ENCODE data around the gene PWP2. TPM values are rescaled to one million over a fixed set of nuclear protein-coding genes. Genes with fewer than 3 reads are reported as not detected.

Gene PWP2
- total and polyA plus RNA-seq, 4 donors = 3.6 to 20.4 (median 9.6) TPM

DNA sequence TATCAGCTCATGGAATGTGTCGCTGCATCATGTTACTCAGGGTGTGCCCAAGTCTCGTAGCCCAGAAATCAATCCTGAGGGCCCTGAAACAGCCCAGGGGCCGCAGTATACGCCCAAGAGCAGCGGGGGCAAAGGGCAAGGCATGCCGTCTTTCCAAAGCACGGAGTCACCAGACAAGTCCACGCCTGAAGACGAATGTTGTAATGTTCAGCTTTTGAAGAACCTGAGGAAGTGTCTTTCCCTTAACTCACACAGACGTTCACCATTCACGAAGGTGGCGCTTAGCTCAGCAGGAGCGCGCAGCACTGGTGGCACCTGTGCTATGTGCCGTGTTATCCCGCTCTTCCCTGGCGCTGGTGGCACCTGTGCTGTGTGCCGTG is 18.8 kb upstream of the PWP2 start:
- H3K27me3 ChIP-seq (ENCODE audit: control insufficient read depth in 3 of 3, insufficient read depth in 3 of 3, low read length in 2 of 3) = no peaks in the 10 kb centered on the region
- H3K9ac ChIP-seq (ENCODE audit: insufficient read depth in 1 of 2, low read length in 2 of 2) = no peak overlapping the region
- no peaks in the 10 kb centered on the region for H3K9me3 ChIP-seq (ENCODE audit: control insufficient read depth in 4 of 4, insufficient read depth in 3 of 4, low read length in 3 of 4)
- peaks cover 19 to 44% (median 21%) of the 10 kb centered on the region in 4 donors for H3K36me3 ChIP-seq (ENCODE audit: control insufficient read depth in 4 of 4, insufficient read depth in 4 of 4, low read length in 4 of 4)
- no peak for DNase-seq
- TF ChIP-seq, protein P1, sequence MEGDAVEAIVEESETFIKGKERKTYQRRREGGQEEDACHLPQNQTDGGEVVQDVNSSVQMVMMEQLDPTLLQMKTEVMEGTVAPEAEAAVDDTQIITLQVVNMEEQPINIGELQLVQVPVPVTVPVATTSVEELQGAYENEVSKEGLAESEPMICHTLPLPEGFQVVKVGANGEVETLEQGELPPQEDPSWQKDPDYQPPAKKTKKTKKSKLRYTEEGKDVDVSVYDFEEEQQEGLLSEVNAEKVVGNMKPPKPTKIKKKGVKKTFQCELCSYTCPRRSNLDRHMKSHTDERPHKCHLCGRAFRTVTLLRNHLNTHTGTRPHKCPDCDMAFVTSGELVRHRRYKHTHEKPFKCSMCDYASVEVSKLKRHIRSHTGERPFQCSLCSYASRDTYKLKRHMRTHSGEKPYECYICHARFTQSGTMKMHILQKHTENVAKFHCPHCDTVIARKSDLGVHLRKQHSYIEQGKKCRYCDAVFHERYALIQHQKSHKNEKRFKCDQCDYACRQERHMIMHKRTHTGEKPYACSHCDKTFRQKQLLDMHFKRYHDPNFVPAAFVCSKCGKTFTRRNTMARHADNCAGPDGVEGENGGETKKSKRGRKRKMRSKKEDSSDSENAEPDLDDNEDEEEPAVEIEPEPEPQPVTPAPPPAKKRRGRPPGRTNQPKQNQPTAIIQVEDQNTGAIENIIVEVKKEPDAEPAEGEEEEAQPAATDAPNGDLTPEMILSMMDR (IDR thresholded peaks at IDR 0.05; ENCODE audit: control extremely low read depth, extremely low read depth) = no peak
- H3K4me1 ChIP-seq (ENCODE audit: control insufficient read depth in 5 of 5, insufficient read depth in 5 of 5, low read length in 5 of 5) = peaks cover 0 to 24% (median 8%) of the 10 kb centered on the region in 5 donors
- no peak overlapping the region for H3K27ac ChIP-seq (ENCODE audit: low read depth in 1 of 2, low read length in 1 of 2)
- H3K4me3 ChIP-seq = no peak overlapping the region
- 76 to 91% methylated on average over 18 of the region's 18 CpGs for WGBS, 2 donors
- no peak for ATAC-seq (ENCODE audit: insufficient read depth, low FRiP score)

- H3K4me3 ChIP-seq = no peak overlapping the region
- 55 to 77% methylated on average over 30 of the region's 30 CpGs for WGBS, 2 donors
- no peak overlapping the region for H3K9ac ChIP-seq (ENCODE audit: insufficient read depth in 1 of 2, low read length in 2 of 2)
- H3K9me3 ChIP-seq (ENCODE audit: control insufficient read depth in 4 of 4, insufficient read depth in 3 of 4, low read length in 3 of 4) = no peaks in the 10 kb centered on the region
- ATAC-seq (ENCODE audit: insufficient read depth, low FRiP score) = no peak
- no peak overlapping the region for H3K27ac ChIP-seq (ENCODE audit: low read depth in 1 of 2, low read length in 1 of 2)
- H3K4me1 ChIP-seq (ENCODE audit: control insufficient read depth in 5 of 5, insufficient read depth in 5 of 5, low read length in 5 of 5) = peaks cover 0 to 24% (median 0%) of the 10 kb centered on the region in 5 donors
- peaks cover 17 to 49% (median 21%) of the 10 kb centered on the region in 4 donors for H3K36me3 ChIP-seq (ENCODE audit: control insufficient read depth in 4 of 4, insufficient read depth in 4 of 4, low read length in 4 of 4)
- peak in 1 of 3 donors; percentile 21 for DNase-seq
- no peaks in the 10 kb centered on the region for H3K27me3 ChIP-seq (ENCODE audit: control insufficient read depth in 3 of 3, insufficient read depth in 3 of 3, low read length in 2 of 3)
- TF ChIP-seq, protein P1 (IDR thresholded peaks at IDR 0.05; ENCODE audit: control extremely low read depth, extremely low read depth) = no peak
Observed at GRCh38 chr21:44089001-44089911, 17.9 kb upstream of the PWP2 start.

DNA sequence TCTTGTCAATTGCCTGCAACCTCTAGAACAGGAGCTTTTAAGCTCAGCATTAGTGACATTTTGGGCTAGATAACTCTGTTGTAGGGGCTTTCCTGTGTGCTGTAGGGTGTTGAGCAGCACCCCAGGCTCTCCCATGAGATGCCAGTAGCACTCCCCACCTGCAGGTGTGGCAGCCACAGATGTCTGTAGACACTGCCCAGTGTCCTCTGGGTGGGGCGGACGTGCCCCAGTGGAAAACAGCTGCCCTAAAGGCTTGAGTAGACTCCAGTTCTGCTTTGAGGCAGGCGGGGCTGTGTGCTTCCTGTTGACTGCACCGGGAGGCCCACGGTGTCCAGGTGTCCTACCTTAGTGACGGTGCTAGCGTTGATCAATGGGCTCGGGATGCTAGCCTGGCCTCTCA is 16.9 kb upstream of the PWP2 start:
- 64 to 83% methylated on average over 8 of the region's 8 CpGs for WGBS, 2 donors
- ATAC-seq (ENCODE audit: insufficient read depth, low FRiP score) (no peak), DNase-seq (no peak)
- H3K27ac ChIP-seq (ENCODE audit: low read depth in 1 of 2, low read length in 1 of 2) = no peak overlapping the region
- H3K36me3 ChIP-seq (ENCODE audit: control insufficient read depth in 4 of 4, insufficient read depth in 4 of 4, low read length in 4 of 4) = peaks cover 15 to 45% (median 21%) of the 10 kb centered on the region in 4 donors
- no peaks in the 10 kb centered on the region for H3K9me3 ChIP-seq (ENCODE audit: control insufficient read depth in 4 of 4, insufficient read depth in 3 of 4, low read length in 3 of 4)
- TF ChIP-seq, protein P1 (IDR thresholded peaks at IDR 0.05; ENCODE audit: control extremely low read depth, extremely low read depth) = no peak
- no peak overlapping the region for H3K9ac ChIP-seq (ENCODE audit: insufficient read depth in 1 of 2, low read length in 2 of 2)
- H3K27me3 ChIP-seq (ENCODE audit: control insufficient read depth in 3 of 3, insufficient read depth in 3 of 3, low read length in 2 of 3) = no peaks in the 10 kb centered on the region
- no peak overlapping the region for H3K4me3 ChIP-seq
- peaks cover 0 to 21% (median 0%) of the 10 kb centered on the region in 5 donors for H3K4me1 ChIP-seq (ENCODE audit: control insufficient read depth in 5 of 5, insufficient read depth in 5 of 5, low read length in 5 of 5)

All from lung (tissue), 12 donors.